ENCODE results near the gene KIZ.

The KIZ gene

DNA sequence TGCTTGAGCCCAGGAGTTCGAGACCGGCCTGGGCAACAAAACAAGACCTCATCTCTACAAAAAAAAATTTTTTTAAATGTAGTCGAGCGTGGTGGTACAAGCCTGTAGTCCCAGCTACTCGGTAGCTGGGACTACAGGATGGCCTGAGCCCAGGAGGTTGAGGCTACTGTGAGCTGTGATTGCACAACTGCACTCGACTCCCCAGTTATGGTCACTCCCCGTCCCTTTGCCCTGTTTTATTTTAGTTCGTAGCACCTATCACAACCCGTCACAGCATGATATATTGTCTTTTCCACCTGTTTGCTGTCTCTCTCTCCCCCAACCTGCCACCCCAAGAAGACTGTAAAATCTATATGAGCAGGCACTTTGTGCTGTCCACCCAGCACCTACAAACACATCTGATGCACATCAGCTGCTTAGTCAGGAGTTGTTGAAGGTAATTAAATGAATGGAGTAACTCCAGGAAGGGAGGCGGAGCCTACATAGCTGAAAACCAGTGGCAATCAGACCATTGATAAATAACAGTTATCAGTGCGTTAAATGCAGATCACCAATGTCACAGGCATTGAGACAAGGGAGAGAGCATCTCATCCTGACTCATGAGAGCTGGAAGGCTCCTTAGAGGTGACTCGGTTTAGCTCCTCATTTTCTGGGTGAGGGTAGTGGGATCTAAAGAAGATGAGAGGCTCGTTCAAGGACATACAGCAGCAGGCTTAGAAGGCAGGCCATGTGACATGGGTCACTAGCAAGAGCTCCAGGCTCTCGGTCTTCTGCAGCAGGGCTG is 162.9 kb downstream of the KIZ start:
- Histone ChIP-seq H3K27ac (ENCODE audit: insufficient read depth in 1 of 2, low read depth in 1 of 2, low read length in 2 of 2, poor library complexity in 1 of 2, severe bottlenecking in 2 of 2) (no peak overlapping the region), H3K9me3 (ENCODE audit: control extremely low read depth in 1 of 5, control insufficient read depth in 4 of 5, insufficient read depth in 2 of 5, low read depth in 1 of 5, low read length in 4 of 5) (peaks cover 0 to 6% (median 3%) of the 10 kb centered on the region in 5 experiments), H3K4me1 (ENCODE audit: control extremely low read depth in 1 of 4, control insufficient read depth in 4 of 4, insufficient read depth in 4 of 4, low read length in 3 of 4) (no peaks in the 10 kb centered on the region), H3K4me3 (ENCODE audit: control insufficient read depth in 1 of 7, extremely low read depth in 1 of 7, insufficient read depth in 4 of 7, low read depth in 2 of 7, low read length in 6 of 7) (no peak overlapping the region), H3K36me3 (ENCODE audit: control insufficient read depth in 4 of 4, insufficient read depth in 4 of 4, low read length in 3 of 4) (no peaks in the 10 kb centered on the region), H3K27me3 (replicated peaks in 2 of 5; ENCODE audit: control insufficient read depth in 4 of 5, insufficient read depth in 5 of 5, low read length in 4 of 5) (peaks cover 2 to 13% (median 9%) of the 10 kb centered on the region in 5 experiments)
- ChIA-PET POLR2A (no interaction called here), CTCF (no interaction called here)
- 91% methylated on average over 11 of the region's 14 CpGs for WGBS (ENCODE audit: insufficient coverage)
- DNase-seq: no peak

DNA sequence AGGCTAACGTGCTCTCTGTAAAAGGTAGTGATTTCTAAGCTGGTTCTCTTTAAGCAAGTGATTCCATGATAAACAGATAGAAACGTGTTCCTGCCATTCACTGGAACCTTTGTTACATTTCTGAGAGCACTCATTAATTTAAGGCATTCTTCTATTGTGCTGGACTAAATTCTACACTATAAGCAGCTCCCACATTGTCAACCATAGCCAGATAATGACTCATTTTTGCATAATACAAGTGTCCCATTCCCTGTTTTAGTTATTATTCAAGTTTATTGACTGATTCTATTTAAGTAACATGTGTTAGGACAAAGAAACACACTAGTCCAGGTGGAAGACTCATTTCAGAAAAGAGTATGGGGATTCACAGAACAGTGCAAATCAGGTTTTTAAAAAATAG is 163.8 kb downstream of the KIZ start:
- Histone ChIP-seq H3K4me3 (ENCODE audit: control insufficient read depth in 1 of 7, extremely low read depth in 1 of 7, insufficient read depth in 4 of 7, low read depth in 2 of 7, low read length in 6 of 7) (no peak overlapping the region), H3K9me3 (ENCODE audit: control extremely low read depth in 1 of 5, control insufficient read depth in 4 of 5, insufficient read depth in 2 of 5, low read depth in 1 of 5, low read length in 4 of 5) (peaks cover 0 to 6% (median 3%) of the 10 kb centered on the region in 5 experiments), H3K27me3 (replicated peaks in 2 of 5; ENCODE audit: control insufficient read depth in 4 of 5, insufficient read depth in 5 of 5, low read length in 4 of 5) (peaks cover 2 to 13% (median 9%) of the 10 kb centered on the region in 5 experiments), H3K36me3 (ENCODE audit: control insufficient read depth in 4 of 4, insufficient read depth in 4 of 4, low read length in 3 of 4) (no peaks in the 10 kb centered on the region), H3K4me1 (ENCODE audit: control extremely low read depth in 1 of 4, control insufficient read depth in 4 of 4, insufficient read depth in 4 of 4, low read length in 3 of 4) (no peaks in the 10 kb centered on the region), H3K27ac (ENCODE audit: insufficient read depth in 1 of 2, low read depth in 1 of 2, low read length in 2 of 2, poor library complexity in 1 of 2, severe bottlenecking in 2 of 2) (no peak overlapping the region)
- ChIA-PET POLR2A (no interaction called here), CTCF (no interaction called here)
- no peak for DNase-seq
- 79% methylated on average over 2 of the region's 2 CpGs for WGBS (ENCODE audit: insufficient coverage)

DNA sequence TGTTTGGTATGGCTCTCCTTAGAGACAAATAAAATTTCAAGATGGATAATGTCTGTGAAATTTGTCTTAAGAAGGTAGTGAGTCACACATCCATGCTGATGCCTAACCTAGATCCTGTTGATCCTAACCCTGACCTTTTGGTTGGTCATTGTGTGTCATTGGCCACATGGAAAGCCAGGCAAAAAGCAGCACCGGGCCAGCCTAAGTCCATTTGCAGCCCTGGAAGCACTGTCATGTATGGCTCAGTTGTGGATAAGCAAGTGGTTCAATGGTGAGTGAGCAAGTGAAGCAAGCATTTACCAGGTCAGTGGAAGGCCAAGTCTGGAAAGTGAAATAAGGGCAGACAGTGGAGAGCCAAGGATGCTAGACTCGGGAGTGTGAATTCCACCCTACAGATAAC is 165.1 kb downstream of the KIZ start:
- ChIA-PET POLR2A (no interaction called here), CTCF (no interaction called here)
- H3K9me3 ChIP-seq (ENCODE audit: control extremely low read depth in 1 of 5, control insufficient read depth in 4 of 5, insufficient read depth in 2 of 5, low read depth in 1 of 5, low read length in 4 of 5): peaks cover 0 to 3% (median under 1%) of the 10 kb centered on the region in 5 experiments
- 100% methylated on average over 1 of the region's 2 CpGs for WGBS (ENCODE audit: insufficient coverage)
- no peak for DNase-seq
- no peaks in the 10 kb centered on the region for H3K4me1 ChIP-seq (ENCODE audit: control extremely low read depth in 1 of 4, control insufficient read depth in 4 of 4, insufficient read depth in 4 of 4, low read length in 3 of 4)
- peaks cover 2 to 13% (median 9%) of the 10 kb centered on the region in 5 experiments for H3K27me3 ChIP-seq (replicated peaks in 2 of 5; ENCODE audit: control insufficient read depth in 4 of 5, insufficient read depth in 5 of 5, low read length in 4 of 5)
- H3K4me3 ChIP-seq (ENCODE audit: control insufficient read depth in 1 of 7, extremely low read depth in 1 of 7, insufficient read depth in 4 of 7, low read depth in 2 of 7, low read length in 6 of 7): no peak overlapping the region
- no peaks in the 10 kb centered on the region for H3K36me3 ChIP-seq (ENCODE audit: control insufficient read depth in 4 of 4, insufficient read depth in 4 of 4, low read length in 3 of 4)
- no peak overlapping the region for H3K27ac ChIP-seq (ENCODE audit: insufficient read depth in 1 of 2, low read depth in 1 of 2, low read length in 2 of 2, poor library complexity in 1 of 2, severe bottlenecking in 2 of 2)

DNA sequence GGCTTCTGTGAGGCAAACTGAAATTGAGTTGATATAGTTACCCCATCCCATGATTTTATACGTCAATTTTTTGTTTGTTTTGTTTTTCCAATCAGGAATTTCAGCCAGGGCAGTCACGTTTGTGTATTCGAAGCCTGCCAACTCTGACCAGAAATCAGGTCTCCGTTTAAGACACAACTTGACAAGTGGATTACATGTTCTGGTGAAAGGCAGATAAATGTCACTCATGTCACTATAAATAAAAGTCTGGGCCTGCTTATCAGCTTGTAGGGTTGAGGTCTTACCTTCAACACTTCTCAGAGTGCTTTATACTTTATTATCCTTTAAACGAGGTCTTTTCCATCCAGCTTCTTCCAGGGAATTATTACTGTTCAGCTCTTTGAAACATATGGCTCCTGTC is 168.9 kb downstream of the KIZ start:
- Histone ChIP-seq H3K4me1 (ENCODE audit: control extremely low read depth in 1 of 4, control insufficient read depth in 4 of 4, insufficient read depth in 4 of 4, low read length in 3 of 4) (no peaks in the 10 kb centered on the region), H3K36me3 (ENCODE audit: control insufficient read depth in 4 of 4, insufficient read depth in 4 of 4, low read length in 3 of 4) (no peaks in the 10 kb centered on the region), H3K9me3 (ENCODE audit: control extremely low read depth in 1 of 5, control insufficient read depth in 4 of 5, insufficient read depth in 2 of 5, low read depth in 1 of 5, low read length in 4 of 5) (no peaks in the 10 kb centered on the region), H3K27me3 (replicated peaks in 2 of 5; ENCODE audit: control insufficient read depth in 4 of 5, insufficient read depth in 5 of 5, low read length in 4 of 5) (peaks cover 0 to 5% (median 4%) of the 10 kb centered on the region in 5 experiments), H3K27ac (ENCODE audit: insufficient read depth in 1 of 2, low read depth in 1 of 2, low read length in 2 of 2, poor library complexity in 1 of 2, severe bottlenecking in 2 of 2) (no peak overlapping the region), H3K4me3 (ENCODE audit: control insufficient read depth in 1 of 7, extremely low read depth in 1 of 7, insufficient read depth in 4 of 7, low read depth in 2 of 7, low read length in 6 of 7) (no peak overlapping the region)
- CTCF ChIA-PET: no interaction called here
- DNase-seq: no peak
- POLR2A ChIA-PET: no interaction called here
- WGBS (ENCODE audit: insufficient coverage): 97% methylated on average over 4 of the region's 5 CpGs

All from common myeloid progenitor, CD34-positive (primary cell).